HL-60 (cell line): ENCODE measurements around the gene IPPK.

Source experiments
- DNase-seq, 2 experiments: peaks; one replicate each; pipeline ENCODE4 v3.0.0-alpha.2; 2010 to 2020; ENCODE audit warnings: low read depth in 1 of 2, low spot score in 1 of 2
- H3K27ac ChIP-seq: fragments of 250-450 bp; sonication (Bioruptor Pico); replicated peaks from 2 replicates; pipeline ENCODE4 v1.5.1; 2020; ENCODE audit warnings: mild to moderate bottlenecking, moderate library complexity
- H3K27me3 ChIP-seq: fragments of 250-450 bp; sonication (Bioruptor Pico); 2 replicates; pipeline ENCODE4 v1.5.1; 2021; ENCODE audit warnings: mild to moderate bottlenecking, moderate library complexity; ENCODE audit not compliant: insufficient read depth, poor library complexity, severe bottlenecking
- H3K4me3 ChIP-seq: replicated peaks from 2 replicates; pipeline ENCODE4 v1.5.1; 2011; ENCODE audit warnings: mild to moderate bottlenecking, control low read depth, low read length; ENCODE audit not compliant: insufficient read depth
- CTCF ChIP-seq: IDR thresholded peaks from one replicate; pipeline ENCODE4 v1.5.1; 2011; ENCODE audit warnings: low read length, control low read depth, inconsistent platforms; ENCODE audit not compliant: insufficient read depth
- GABPA ChIP-seq: IDR thresholded peaks from 2 replicates; pipeline ENCODE4 v1.6.1; 2012; ENCODE audit warnings: low read depth
- POLR2AphosphoS5 ChIP-seq: IDR thresholded peaks from 2 replicates; pipeline ENCODE4 v1.6.1; 2012; ENCODE audit warnings: low read depth
- REST ChIP-seq: IDR thresholded peaks from 2 replicates; pipeline ENCODE4 v1.6.1; 2012; ENCODE audit warnings: low read depth; ENCODE audit not compliant: insufficient replicate concordance
- SPI1 ChIP-seq: IDR thresholded peaks from 2 replicates; pipeline ENCODE4 v1.6.1; 2012; ENCODE audit warnings: low read depth, mild to moderate bottlenecking, borderline replicate concordance

Gene IPPK

GRCh38 chr9:92617195-92617813 lies 52.6 kb downstream of the IPPK start:
- TF ChIP-seq REST (no peak), POLR2AphosphoS5 (no peak), GABPA (no peak), SPI1 (no peak), CTCF (no peak)
- Histone ChIP-seq H3K4me3 (no peak overlapping the region), H3K27ac (no peak overlapping the region), H3K27me3 (no peaks in the 10 kb centered on the region)
- no peak for DNase-seq

DNA sequence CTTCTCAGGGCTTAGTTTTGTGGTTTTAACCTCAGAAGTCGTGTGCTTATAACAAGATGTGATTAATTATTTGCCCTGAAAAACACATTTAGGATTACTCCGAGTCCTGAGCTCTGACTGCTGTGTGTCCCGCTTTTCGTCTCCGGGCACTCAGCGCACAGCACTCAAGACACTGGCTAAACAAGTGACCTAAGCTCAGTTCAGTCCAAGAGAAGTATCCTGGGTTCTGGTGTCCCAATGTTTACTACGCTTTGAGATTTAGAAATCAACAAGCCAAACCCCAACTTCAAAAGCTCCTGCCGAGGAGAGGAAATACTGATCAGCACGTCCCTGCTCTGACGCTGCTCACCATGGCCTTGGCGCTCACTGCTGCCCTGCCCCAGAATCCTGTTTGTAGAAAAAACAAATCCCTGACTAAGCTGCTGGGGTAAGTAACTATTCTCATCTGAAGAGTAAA lies 53.2 kb downstream of the IPPK start:
- H3K4me3 ChIP-seq, result no peak overlapping the region
- DNase-seq, result no peak
- TF ChIP-seq SPI1 (no peak), POLR2AphosphoS5 (no peak), CTCF (no peak), REST (no peak), GABPA (no peak)
- no peaks in the 10 kb centered on the region for H3K27me3 ChIP-seq
- no peak overlapping the region for H3K27ac ChIP-seq

DNA sequence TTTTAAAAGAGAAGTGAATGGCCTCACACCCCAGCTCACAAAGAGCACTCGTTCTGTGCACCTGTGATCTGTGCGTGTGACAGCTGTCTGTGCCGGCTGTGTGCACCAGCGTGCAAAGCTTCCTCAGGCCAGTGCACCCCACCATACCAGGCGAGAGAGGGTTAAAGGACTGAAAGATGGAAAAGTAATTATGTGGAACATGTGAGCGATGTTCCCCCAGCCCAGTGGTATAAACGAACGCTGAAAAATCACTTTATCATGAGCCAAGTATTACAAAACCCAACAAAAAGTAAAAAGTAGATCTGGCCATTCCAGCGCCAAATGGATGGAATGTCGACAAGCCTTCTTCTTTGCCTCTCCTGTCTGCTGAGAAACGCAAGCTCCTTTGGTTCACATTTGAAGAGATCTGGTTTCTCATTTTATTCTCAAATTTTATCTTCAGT lies 53.7 kb downstream of the IPPK start:
- DNase-seq, result no peak
- no peak for TF ChIP-seq CTCF
- TF ChIP-seq SPI1, result no peak
- TF ChIP-seq REST, result no peak
- no peak for TF ChIP-seq POLR2AphosphoS5
- no peak for TF ChIP-seq GABPA
- H3K27me3 ChIP-seq, result no peaks in the 10 kb centered on the region
- H3K27ac ChIP-seq, result no peak overlapping the region
- no peak overlapping the region for H3K4me3 ChIP-seq
